HFFc6 (cell line): ENCODE results near the gene VEGFC. TPM values are rescaled to one million over a fixed set of nuclear protein-coding genes. Genes with fewer than 3 reads are reported as not detected.

Source experiments
- DNase-seq: peaks from one replicate; pipeline ENCODE4 v3.0.0-alpha.2; 2018
- H3K27ac Mint-ChIP-seq: 2 replicates; pipeline ENCODE4 v1.8.0; 2020; ENCODE audit warnings: mild to moderate bottlenecking, mixed read lengths
- H3K27me3 Mint-ChIP-seq: 2 replicates; pipeline ENCODE4 v1.8.0; 2021; ENCODE audit warnings: mild to moderate bottlenecking, moderate library complexity, mixed read lengths; ENCODE audit not compliant: insufficient read depth
- H3K36me3 Mint-ChIP-seq: 2 replicates; pipeline ENCODE4 v1.8.0; 2021; ENCODE audit warnings: low read depth, mixed read lengths
- H3K4me1 Mint-ChIP-seq: 2 replicates; pipeline ENCODE4 v1.8.0; 2020; ENCODE audit warnings: low read depth, mixed read lengths
- H3K4me3 Mint-ChIP-seq: 2 replicates; pipeline ENCODE4 v1.8.0; 2020; ENCODE audit warnings: mild to moderate bottlenecking, moderate library complexity, mixed read lengths
- H3K9me3 Mint-ChIP-seq: 2 replicates; pipeline ENCODE4 v1.8.0; 2020; ENCODE audit warnings: mild to moderate bottlenecking, mixed read lengths
- CTCF ChIP-seq: fragments of 200-600 bp; sonication (generic); IDR thresholded peaks from 2 replicates; pipeline ENCODE4 v1.5.0; 2021; ENCODE audit warnings: antibody characterized with exemption, mild to moderate bottlenecking
- total RNA-seq, 6 experiments: library from RNA; stranded (reverse); fragmentation: NEBNext Ultra II Directional; extraction: Animal tissue kit (Norgen Biotek cat#: 25700); gene quantifications; 2 replicates in 1 of 6; 3 replicates in 5 of 6; pipeline ENCODE4 v1.2.3, GENCODE V29; 2021

Gene VEGFC
- total RNA-seq, 6 experiments from 2014 or later = 323 to 374 (median 351) TPM

GRCh38 chr4:176664964-176665363 is 127.8 kb downstream of the VEGFC start:
- peaks cover 77% of the 10 kb centered on the region for H3K36me3 Mint-ChIP-seq
- peak overlapping the region; percentile 77 for H3K27ac Mint-ChIP-seq
- no peak for DNase-seq
- peaks cover 88% of the 10 kb centered on the region for H3K4me1 Mint-ChIP-seq
- peaks cover 55% of the 10 kb centered on the region for H3K9me3 Mint-ChIP-seq
- H3K27me3 Mint-ChIP-seq = peaks cover 75% of the 10 kb centered on the region
- H3K4me3 Mint-ChIP-seq = peak overlapping the region; percentile 77; the same call in 1 of the 2 replicates
- no peak for TF ChIP-seq CTCF

GRCh38 chr4:176660561-176660960 is 132.2 kb downstream of the VEGFC start:
- H3K9me3 Mint-ChIP-seq = peaks cover 56% of the 10 kb centered on the region
- DNase-seq = no peak
- H3K4me3 Mint-ChIP-seq = peak overlapping the region; percentile 49; the same call in 1 of the 2 replicates
- H3K27ac Mint-ChIP-seq = peak overlapping the region; percentile 77
- peaks cover 36% of the 10 kb centered on the region for H3K36me3 Mint-ChIP-seq
- peaks cover 86% of the 10 kb centered on the region for H3K27me3 Mint-ChIP-seq
- H3K4me1 Mint-ChIP-seq = peaks cover 84% of the 10 kb centered on the region
- TF ChIP-seq CTCF = peak; percentile 56

GRCh38 chr4:176656108-176656507 is 136.6 kb downstream of the VEGFC start:
- peak overlapping the region; percentile 43 for H3K27ac Mint-ChIP-seq
- peaks cover 91% of the 10 kb centered on the region for H3K27me3 Mint-ChIP-seq
- H3K36me3 Mint-ChIP-seq = peaks cover 11% of the 10 kb centered on the region
- peaks cover 71% of the 10 kb centered on the region for H3K4me1 Mint-ChIP-seq
- H3K9me3 Mint-ChIP-seq = peaks cover 56% of the 10 kb centered on the region
- no peak for TF ChIP-seq CTCF
- DNase-seq = no peak
- peak overlapping the region; percentile 47 for H3K4me3 Mint-ChIP-seq

- no peaks in the 10 kb centered on the region for H3K36me3 Mint-ChIP-seq
- H3K9me3 Mint-ChIP-seq = peaks cover 52% of the 10 kb centered on the region
- peak overlapping the region; percentile 60 for H3K27ac Mint-ChIP-seq
- DNase-seq = no peak
- peaks cover 57% of the 10 kb centered on the region for H3K4me1 Mint-ChIP-seq
- H3K4me3 Mint-ChIP-seq = peak overlapping the region; percentile 68
- H3K27me3 Mint-ChIP-seq = peaks cover 90% of the 10 kb centered on the region
- no peak for TF ChIP-seq CTCF
These were observed 138.0 kb downstream of the VEGFC start for GRCh38 chr4:176654565-176655216.

- Mint-ChIP-seq H3K4me1 (peaks cover 53% of the 10 kb centered on the region), H3K36me3 (no peaks in the 10 kb centered on the region), H3K27me3 (peaks cover 89% of the 10 kb centered on the region), H3K27ac (peak overlapping the region; percentile 60), H3K4me3 (peak overlapping the region; percentile 31), H3K9me3 (peaks cover 45% of the 10 kb centered on the region)
- peak; percentile 51 for DNase-seq
- TF ChIP-seq CTCF = no peak
These were observed 139.1 kb downstream of the VEGFC start for GRCh38 chr4:176653401-176654220.
